Fibroblast of lung (primary cell): Measurements from ENCODE around the gene ATXN7L1.

ENCODE experiments used
- EZH2 ChIP-seq: IDR thresholded peaks from 2 replicates; pipeline ENCODE4 v1.5.1; 2012; ENCODE audit warnings: low read length, control low read depth, mild to moderate bottlenecking; ENCODE audit errors: missing control alignments
- TF ChIP-seq, protein P1 (sequence below), 2 donors: IDR thresholded peaks in 1 of 2; conservative IDR thresholded peaks in 1 of 2; 1 replicate in 1 of 2; 2 replicates in 1 of 2; pipeline ENCODE4 v1.5.1; 2011 to 2012; ENCODE audit warnings: low read length in 2 of 2, control low read depth in 1 of 2, inconsistent platforms in 1 of 2, low read depth in 1 of 2, mild to moderate bottlenecking in 1 of 2

DNA sequence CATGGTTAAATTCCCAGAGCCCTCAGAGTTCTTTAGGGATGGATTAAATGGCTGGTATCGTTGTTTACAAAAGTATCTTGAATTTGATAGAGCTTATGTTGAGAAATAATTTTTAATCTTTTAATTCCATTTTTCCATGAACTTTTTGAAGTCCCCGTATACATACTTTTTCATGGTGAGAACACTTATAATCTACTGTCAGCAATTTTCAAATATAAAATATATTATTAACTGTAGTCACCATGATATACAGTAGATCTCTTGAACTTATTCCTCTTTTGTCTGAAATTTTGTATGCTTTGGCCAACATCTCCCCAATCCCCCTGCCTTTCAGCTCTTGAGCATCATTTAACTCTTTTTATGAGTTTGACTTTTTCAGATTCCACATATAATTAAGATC lies 304.5 kb downstream of the ATXN7L1 start:
- TF ChIP-seq, protein P1, sequence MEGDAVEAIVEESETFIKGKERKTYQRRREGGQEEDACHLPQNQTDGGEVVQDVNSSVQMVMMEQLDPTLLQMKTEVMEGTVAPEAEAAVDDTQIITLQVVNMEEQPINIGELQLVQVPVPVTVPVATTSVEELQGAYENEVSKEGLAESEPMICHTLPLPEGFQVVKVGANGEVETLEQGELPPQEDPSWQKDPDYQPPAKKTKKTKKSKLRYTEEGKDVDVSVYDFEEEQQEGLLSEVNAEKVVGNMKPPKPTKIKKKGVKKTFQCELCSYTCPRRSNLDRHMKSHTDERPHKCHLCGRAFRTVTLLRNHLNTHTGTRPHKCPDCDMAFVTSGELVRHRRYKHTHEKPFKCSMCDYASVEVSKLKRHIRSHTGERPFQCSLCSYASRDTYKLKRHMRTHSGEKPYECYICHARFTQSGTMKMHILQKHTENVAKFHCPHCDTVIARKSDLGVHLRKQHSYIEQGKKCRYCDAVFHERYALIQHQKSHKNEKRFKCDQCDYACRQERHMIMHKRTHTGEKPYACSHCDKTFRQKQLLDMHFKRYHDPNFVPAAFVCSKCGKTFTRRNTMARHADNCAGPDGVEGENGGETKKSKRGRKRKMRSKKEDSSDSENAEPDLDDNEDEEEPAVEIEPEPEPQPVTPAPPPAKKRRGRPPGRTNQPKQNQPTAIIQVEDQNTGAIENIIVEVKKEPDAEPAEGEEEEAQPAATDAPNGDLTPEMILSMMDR (conservative IDR thresholded peaks at IDR 0.05 in 1 of 2, IDR thresholded peaks at IDR 0.05 in 1 of 2; ENCODE audit: low read depth in 1 of 2, low read length in 2 of 2): no peak
- no peak for TF ChIP-seq EZH2
